HG03066 (cell line): ENCODE results near the gene PPM1H.

Source experiments
- ATAC-seq: cut with Tn5 transposase; IDR thresholded peaks from one replicate; pipeline ENCODE4 v1.9.1; 2021; ENCODE audit warnings: low read depth; ENCODE audit not compliant: unreplicated experiment

PPM1H gene

DNA sequence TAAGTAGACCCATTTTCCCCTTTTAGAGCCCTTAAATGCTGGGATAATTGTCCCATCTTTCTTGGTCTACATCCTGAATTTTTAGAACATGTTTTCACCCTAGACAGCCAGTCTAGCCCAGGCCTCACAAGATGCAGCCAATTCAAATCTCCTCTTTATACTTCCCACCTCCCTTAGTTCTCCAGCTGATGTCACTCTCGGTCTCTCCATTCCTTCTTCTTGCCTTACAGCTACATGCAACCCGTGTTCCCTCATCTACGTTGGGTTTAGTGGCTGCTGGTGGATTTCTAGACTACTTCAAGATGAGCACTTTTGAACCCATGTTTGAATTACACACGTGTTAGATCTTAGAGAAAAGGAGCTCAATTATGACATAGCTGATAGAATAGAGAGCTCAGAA is 132.0 kb downstream of the PPM1H start:
- ATAC-seq, result no peak

DNA sequence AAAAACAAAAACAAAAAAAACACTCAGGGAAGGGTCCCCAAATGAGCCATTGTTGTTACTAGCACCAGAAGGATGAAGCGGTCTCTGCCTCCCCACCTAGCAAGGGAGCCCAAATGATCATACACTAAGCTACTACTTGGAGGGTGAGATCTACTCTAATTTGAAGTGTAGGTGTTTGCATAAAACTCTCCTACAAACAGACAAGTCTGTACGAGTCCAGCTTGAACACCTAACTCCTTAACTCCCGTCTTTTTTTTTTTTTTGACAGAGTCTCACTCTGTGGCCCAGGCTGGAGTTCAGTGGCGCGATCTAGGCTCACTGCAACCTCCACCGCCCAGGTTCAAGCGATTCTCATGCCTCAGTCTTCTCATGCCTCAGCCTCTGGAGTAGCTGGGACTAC is 132.6 kb downstream of the PPM1H start:
- ATAC-seq, result no peak

DNA sequence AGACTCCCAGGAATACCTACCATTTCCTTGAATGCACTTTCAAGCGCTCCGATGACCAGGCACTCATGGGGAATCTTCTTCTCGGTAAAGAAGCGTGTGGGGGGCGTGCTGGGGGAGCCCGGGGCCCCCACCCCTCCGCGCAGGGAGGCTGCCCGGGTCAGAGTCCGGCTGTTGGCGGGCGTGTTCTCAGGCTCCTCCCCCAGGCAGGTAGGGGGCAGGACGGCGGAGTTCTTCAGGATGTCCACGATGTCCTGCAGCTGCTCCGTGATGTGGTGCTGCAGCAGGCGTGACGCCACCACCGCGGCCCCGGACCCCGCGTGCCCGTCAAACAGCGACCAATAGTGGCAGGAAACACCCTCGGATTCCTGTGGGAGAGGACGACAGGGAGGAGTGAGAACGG is 133.2 kb downstream of the PPM1H start:
- no peak for ATAC-seq

DNA sequence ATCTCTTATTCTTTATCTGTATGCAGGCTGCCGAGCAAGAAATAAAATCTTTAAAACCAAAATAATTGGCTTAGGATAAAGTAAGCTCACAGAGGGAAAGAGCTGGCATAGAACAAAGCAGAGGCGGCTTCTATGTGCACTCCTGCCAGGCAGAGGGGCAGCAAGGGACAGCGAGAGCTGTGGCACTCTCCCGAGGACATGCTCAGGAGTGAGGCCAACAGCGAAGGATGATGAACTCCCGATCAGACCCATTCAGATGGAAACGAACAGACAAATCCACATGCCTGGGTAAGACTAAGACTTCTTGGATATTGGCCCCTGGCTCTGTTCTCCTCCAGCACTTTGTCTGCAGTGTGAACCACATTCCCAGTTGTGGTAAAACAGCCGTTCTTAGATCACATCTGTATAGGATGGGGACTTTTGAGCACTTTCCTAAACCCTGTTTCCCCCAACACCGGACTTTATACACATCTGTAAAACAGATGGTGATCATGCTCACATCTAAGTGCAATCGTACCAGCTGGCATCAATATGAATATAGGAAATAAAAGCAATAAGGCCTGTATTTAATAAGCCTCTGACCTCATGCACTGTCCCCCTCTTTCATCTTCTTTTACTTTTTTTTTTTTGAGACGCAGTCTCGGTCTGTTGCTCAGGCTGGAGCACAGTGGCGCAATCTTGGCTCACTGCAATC is 134.1 kb downstream of the PPM1H start:
- no peak for ATAC-seq

DNA sequence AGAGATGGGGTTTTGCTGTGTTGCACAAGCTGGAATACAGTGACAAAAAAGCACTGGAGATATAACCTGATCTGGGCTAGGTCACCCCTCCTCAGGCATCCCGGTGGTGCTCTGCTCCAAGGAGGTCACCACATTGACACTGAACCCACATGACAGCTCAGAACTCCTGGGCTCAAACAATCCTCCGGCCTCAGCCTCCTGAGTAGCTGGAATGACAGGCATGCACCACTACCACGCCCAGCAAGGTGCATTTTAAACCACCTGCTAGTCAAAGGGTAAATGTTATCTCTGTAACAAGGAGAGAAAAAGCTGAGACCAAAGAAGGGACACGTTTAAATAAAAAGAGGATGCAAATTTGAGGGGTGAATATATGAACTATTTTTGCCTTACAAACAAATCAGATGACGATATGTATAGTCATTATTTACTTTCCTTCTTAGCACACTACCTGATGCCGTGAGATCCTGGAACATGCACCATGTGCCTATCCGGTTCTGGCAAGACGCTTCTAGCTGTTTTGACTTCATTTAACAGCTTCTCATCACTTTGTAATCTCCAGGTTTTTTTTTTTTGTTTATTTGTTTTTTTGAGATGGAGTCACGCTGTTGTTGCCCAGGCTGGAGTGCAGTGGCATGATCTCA is 135.1 kb downstream of the PPM1H start:
- ATAC-seq, result no peak

DNA sequence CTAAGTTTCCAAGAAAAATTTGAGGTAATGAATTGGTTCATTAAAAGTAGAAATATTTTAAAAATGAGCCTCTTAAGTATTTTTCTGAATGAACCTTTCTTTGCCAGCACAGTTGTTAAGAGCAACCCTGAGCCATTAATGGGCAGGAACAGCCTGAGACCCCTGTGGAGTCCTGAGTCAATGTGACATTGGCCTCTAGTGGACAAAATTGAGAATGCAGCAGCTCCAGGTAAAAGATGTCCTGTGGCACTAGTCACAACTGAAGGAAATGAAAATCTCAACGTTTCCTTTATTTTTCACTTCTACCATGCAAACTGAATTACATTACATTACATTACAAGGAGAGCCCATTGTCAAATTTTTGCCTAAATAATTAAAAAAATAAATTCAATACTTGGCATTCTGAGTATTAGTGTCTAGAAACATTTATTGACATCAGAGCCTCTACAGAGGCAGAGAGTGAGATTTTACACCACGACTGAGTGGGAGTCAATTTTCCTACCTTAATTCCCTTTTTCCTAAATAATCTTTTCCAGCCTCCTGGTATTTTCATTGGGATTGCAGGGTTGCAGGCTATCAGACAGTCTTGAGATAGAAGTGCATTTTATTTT is 135.7 kb downstream of the PPM1H start:
- ATAC-seq, result peak; percentile 89

DNA sequence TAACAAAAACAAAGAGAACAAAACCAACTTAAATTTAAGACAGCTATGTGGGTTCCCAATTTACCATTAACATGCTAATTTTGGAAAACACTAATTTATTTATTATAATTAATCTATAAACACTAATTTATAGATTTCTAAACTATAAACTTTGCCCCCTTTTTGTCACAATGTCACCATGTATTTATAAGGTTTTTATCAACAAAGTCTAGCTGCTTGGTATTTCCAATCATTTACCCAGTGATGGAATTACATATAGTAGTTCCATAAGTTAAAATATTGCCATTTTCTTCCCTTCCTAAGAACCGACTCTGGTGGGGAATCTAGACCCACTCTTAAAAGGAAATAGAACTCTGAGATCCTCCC is 140.7 kb downstream of the PPM1H start:
- no peak for ATAC-seq

DNA sequence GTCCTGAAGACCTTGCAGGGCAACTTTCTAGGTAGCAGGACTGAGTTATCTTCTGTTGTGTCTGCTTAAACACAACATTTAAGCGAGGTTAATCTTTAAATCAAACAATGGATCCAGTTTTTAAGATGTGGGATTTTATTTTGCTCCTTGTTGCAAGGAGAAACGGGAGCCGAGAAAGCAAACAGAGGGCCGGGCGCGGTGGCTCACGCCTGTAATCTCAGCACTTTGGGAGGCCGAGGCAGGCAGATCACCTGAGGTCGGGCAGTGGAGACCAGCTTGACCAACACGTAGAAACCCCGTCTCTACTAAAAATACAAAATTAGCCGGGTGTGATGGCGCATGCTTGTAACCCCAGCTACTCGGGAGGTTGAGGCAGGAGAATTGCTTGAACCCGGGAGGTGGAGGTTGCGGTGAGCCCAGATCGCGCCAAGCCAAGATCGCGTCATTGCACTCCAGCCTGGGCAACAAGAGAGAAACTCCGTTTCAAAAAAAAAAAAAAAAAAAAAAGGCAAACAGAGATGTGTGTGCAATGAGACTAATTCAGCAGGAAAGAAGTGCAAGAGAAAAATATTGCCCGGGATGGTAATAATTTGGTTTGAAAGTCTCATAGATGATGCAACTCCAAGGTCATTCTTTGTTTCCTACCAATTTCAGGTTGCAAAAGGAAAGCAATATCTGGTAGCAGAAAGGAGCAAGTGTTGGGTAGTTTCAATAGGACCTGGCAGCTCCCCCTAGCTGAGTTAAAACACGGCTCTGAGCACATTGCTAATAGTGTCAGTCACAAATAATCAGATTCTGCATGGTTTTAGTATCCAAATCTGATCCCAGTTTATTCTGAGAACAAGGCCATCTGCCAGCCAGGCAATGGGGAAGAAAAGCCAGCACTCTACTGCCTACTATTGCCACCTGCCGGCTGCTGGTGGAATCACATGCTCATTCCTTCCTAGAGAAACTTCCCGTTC is 141.4 kb downstream of the PPM1H start:
- ATAC-seq, result no peak

DNA sequence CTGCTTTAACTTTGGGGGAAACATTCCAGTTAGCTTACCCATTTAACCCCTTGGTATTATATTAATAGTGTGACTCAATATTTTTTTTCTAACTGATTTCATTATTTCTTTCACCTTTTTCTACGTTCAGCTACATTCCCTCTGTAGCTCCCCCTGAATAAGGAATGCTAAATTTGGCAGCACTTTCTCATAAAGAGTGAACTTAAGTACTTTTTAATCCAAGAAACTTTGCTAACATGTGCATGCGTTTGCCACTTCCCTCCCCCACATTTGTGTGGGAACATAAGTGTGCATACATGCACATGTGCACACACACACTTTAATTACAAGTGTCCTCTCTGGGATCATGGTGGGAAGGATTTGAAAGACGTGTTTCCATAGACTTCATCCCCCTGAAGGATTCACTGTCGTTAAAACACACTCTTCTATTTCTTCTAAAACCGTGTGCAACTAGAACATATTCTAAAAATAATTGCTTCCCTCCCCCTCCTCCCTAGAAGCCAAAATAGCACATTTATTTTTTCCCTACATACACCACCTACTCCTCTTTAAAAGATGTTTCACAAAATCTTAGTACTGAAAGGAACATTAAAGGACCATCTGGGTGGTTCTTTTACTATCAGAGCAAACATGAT is 142.6 kb downstream of the PPM1H start:
- no peak for ATAC-seq

DNA sequence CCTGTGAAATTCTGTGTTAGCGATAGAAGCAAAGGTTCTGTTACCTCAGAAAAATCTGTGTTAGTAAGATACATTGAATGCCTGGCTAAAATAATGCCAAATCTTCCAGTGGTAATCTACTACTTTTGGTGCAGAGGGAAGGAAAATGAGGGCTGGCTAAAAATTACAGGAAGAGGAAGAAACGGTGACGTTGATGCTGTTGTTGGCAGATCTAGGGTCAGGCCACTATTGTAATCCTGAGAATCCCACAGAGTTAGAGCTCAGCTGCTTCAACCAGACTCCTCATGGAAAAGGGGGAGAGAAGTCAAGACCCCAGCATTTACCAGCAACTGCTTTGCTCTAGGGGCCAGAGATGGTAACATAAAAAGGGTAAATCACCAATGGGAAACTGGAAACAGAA is 145.1 kb downstream of the PPM1H start:
- ATAC-seq, result no peak

DNA sequence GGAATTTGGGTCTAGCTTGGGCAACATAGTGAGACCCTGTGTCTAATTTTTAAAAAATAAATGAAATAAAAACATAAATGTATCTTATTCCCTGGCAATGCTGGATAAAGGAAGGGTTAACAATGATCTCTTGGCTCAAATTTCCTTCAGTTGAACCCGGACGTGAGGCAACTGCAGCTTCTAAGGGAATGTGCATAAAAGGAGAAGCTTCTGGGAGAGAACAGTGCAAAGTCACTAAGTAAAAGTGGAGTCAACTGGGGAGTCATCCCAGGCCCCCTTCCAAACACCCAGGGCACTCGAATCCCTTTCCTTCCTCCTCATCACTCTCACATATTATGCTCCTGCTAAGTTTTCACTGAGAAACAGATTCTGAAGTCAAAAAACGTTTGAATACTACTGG is 147.3 kb downstream of the PPM1H start:
- no peak for ATAC-seq

DNA sequence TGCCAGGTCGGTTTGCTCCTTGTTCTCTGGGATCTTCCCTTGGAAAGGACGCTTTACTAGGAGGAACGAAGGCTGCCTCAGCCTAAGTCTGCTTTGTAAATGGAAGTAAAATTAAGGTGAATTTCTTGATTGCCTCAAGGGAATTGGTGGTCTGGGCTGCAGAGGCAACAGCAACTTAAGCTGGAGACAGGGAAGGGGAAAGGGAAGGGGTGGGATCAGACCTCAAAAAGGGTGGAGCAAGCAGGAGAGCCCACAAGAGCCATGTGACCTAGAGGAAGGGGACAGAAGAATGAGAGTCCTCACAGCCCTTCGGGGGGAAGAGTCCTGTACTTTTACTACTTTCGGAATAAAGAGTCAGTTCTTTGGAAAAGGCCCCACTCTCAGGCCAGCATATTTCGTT is 147.9 kb downstream of the PPM1H start:
- ATAC-seq, result no peak

DNA sequence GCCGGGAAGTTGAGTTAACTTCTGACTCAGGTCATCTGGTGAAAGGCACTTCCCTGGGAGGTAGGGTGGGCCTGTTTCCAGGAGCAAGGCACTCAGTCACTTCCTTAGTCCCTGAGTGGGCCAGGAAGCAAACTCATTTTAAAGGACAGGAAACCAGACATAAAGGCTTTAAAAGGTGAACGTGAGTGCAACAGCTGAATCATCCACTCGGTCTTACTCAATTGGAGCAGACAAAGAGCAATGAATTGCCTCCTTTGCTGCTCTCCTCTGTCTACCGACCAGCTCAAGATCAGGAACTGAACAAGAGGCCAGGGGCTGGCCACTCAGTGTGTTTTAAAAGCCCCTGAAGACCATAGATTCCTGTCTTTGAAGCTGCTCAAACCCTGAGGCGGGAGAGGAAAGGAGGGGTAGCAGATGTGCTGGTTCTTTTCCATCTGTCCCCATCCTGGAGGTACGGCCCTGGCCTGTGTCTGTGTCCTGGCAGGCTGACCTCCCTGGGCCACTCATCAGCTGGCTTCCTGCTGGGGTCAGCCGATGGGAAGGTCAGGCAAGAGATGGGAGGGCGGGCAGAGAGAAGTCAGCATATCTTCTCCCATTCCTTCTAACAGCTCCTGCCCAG is 148.9 kb downstream of the PPM1H start:
- ATAC-seq, result no peak

DNA sequence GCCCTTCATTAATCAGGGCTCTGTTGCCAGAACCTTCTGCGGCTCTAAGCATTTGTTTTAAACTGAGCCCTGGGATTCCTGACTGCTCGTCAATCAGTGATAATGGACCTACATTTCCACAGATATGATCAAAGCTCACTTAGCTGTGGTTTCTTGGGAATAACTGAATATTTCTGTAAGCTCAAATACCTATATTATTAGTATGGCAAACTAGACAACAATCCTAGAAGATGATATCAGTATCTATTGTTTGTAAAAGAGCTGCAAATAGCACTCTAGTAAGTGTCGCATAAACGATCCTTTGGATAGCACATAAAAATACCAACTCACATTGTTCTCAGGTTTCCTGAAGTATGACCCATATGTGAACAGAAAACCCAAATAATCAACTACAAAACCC is 150.4 kb downstream of the PPM1H start:
- no peak for ATAC-seq

DNA sequence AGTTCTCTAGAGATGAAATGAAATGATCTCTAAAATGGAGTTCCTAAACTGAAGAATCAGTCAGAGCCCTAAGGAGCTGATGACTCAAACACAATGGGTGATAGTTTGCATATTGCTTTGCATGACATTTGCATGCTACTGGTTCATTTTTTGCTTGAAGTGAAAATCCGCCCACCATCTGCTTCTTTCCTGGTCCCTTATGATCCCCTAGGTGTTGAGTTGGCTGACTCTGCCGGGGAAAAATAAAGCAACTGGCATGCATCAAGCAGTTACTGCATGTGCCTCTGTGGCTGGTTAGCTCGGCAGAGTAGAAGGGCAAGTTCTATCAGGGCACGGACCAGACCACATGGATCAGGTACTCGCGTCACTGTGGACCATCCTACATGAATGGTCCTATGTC is 151.1 kb downstream of the PPM1H start:
- no peak for ATAC-seq

DNA sequence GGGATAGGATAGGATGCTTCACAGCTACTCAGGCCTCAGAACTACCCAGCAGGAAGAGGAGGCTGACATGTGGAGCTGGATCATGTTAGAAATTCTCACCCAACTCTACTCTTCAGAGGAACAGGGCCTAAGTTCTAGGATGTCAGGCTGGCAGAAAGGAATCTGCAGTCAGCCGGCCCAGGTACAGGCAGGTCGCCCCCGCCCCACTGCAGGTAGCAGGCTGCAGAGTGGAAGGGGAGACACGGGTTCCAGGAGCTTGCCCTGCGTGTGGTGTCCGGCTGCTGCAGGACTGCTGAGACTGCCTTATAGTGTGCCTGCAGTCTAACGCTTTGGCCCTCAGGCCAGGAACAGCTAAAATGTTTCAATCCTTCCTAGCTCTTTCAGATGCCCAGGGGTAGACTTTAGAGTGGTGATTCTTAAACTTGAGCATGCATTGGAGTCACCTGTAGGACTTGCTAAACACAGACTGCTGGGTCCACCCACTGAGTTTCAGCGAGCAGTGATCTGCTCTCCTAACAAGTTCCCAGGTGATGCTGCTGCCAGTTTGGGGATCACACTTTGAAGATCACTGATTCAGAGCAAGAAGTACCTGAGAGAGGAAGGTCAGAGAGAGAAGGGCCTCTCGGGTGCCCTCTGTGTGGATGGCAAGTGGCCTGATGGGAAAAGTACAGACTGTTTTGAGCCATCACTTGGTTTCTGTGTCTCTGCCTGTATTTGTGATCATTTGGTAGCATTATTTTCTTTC is 153.6 kb downstream of the PPM1H start:
- ATAC-seq, result no peak

DNA sequence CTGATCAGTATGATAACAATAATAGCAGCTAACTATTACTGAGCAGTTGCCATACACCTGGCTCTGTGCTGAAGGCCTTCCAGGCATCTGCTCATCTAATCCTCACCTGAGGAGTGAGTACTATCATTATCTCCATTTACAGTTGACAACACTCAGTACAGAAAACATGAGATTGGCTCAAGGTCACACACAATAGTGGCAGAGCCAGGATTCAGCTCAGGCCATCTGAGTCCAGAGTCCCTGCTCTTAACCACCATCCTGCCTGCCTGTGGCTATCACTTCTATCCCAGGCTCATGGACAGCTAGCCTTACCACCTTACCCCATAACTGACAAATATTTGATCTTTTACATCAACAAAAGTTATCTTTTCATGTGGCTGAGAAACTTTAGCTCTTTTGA is 155.5 kb downstream of the PPM1H start:
- ATAC-seq, result no peak

DNA sequence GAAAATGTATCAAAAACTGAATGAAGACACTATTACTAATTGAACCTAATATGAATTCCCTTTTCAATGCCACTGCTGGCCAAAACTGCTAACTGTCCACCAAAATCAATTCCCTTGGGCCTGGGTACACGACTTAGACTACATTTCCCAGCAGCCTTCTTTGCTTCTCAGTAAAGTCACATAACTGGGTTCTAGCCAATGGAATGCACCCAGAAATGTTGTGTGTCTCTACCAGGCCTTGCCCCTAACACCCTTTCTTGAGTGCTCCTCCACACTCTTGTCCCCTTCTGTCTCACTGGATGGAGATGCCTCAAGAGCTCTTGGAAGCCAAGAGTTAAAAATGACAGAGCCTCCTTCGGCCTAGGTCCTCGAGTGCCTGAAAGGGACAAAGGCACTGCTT is 156.8 kb downstream of the PPM1H start:
- ATAC-seq, result no peak

DNA sequence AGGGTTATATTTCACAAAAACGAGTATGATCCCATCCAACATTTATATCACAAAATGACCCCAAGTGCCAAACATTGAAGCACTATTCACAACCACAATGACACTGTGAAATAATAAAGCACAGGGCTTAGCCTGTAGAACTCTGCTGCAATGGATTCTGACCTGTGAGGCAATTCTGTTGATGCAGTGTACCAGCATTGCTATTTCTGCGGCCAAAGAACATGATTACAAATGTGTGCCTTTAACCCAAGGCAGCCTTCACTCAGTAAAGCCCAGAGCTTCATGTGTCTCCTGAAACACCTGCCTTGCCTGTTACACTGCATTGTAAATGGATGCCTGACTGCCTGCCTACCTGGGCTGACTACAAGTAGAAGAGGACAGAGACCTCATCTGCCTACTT is 158.0 kb downstream of the PPM1H start:
- ATAC-seq, result no peak

DNA sequence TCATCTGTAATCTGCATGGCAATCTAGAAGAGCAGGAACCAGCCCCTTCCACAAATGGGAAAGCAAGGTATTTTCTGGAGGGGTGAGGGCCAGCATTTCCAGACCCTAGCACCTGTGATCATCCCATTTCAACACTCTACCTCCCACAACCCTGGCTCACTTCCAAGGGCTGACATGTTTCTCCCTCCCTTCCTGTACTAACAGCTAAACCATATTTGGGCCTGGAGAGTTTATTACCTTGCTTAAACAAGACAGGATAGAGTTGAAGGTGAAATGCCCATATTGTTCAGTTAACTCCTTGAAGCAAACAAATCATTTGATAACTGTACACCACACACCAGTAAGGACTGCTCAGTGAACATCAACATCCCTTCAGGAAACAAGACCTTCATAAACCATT is 158.4 kb downstream of the PPM1H start:
- no peak for ATAC-seq
